ENCODE data around the gene CABP7. TPM values are rescaled to one million over a fixed set of nuclear protein-coding genes. Genes with fewer than 3 reads are reported as not detected.

The CABP7 gene
- total RNA-seq, 1 donor from 2014 or later: not detected

- no peaks in the 10 kb centered on the region for H3K9me3 ChIP-seq
- no peak for TF ChIP-seq CTCF (IDR thresholded peaks at IDR 0.05)
- no peaks in the 10 kb centered on the region for H3K36me3 ChIP-seq
- H3K27me3 ChIP-seq: no peaks in the 10 kb centered on the region
- H3K4me3 ChIP-seq: no peak overlapping the region
- H3K4me1 ChIP-seq: peaks cover 0 to 7% of the 10 kb centered on the region in 2 donors
- no peak for DNase-seq (ENCODE audit: low spot score in 2 of 2)
- no peak overlapping the region for H3K27ac ChIP-seq
- intact Hi-C loops (cut with DNase I): no loop called here
These were observed 12.8 kb upstream of the CABP7 start for GRCh38 chr22:29707010-29707409.

- no peak overlapping the region for H3K4me3 ChIP-seq
- no peaks in the 10 kb centered on the region for H3K27me3 ChIP-seq
- H3K27ac ChIP-seq: no peak overlapping the region
- intact Hi-C loops (cut with DNase I): no loop called here
- H3K4me1 ChIP-seq: peaks cover 0 to 7% of the 10 kb centered on the region in 2 donors
- TF ChIP-seq CTCF (IDR thresholded peaks at IDR 0.05): no peak
- H3K9me3 ChIP-seq: no peaks in the 10 kb centered on the region
- no peak for DNase-seq (ENCODE audit: low spot score in 2 of 2)
- no peaks in the 10 kb centered on the region for H3K36me3 ChIP-seq
These were observed 12.3 kb upstream of the CABP7 start for GRCh38 chr22:29707471-29707870.

- Histone ChIP-seq H3K27ac (no peak overlapping the region), H3K36me3 (no peaks in the 10 kb centered on the region), H3K4me1 (no peaks in the 10 kb centered on the region), H3K4me3 (no peak overlapping the region), H3K9me3 (no peaks in the 10 kb centered on the region), H3K27me3 (peaks cover 4% of the 10 kb centered on the region)
- DNase-seq (ENCODE audit: low spot score in 2 of 2): no peak
- TF ChIP-seq CTCF (IDR thresholded peaks at IDR 0.05): no peak
- intact Hi-C loops (cut with DNase I): no loop called here
These were observed 9.6 kb upstream of the CABP7 start for GRCh38 chr22:29710193-29710592.

GRCh38 chr22:29710922-29711593 lies 8.7 kb upstream of the CABP7 start:
- Histone ChIP-seq H3K36me3 (no peaks in the 10 kb centered on the region), H3K4me3 (no peak overlapping the region), H3K4me1 (no peaks in the 10 kb centered on the region), H3K27ac (no peak overlapping the region), H3K27me3 (peaks cover 4% of the 10 kb centered on the region), H3K9me3 (no peaks in the 10 kb centered on the region)
- DNase-seq (ENCODE audit: low spot score in 2 of 2): no peak
- no peak for TF ChIP-seq CTCF (IDR thresholded peaks at IDR 0.05)
- intact Hi-C loops (cut with DNase I): no loop called here

DNA sequence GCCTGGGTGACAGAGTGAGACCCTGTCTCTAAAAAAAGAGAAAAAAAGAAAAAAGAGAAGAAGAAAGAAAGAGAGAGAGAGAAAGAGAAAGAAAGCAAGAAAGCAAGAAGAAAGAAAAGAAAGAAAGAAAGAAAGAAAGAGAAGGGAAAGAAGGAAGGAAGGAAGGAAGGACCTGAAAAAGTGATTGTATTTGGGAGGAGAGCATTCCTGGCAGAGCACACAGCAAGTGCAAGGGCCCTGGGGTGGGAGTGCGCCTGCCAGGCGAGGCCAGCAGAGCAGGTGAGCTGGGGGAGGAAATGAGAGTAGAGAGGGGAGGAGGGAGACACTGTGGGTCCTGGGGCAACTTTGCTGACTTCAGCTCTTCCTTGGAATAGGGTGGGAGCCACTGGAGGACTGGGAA lies 7.7 kb upstream of the CABP7 start:
- DNase-seq (ENCODE audit: low spot score in 2 of 2): no peak
- Histone ChIP-seq H3K4me3 (no peak overlapping the region), H3K36me3 (no peaks in the 10 kb centered on the region), H3K4me1 (no peaks in the 10 kb centered on the region), H3K9me3 (no peaks in the 10 kb centered on the region), H3K27ac (no peak overlapping the region), H3K27me3 (peaks cover 4% of the 10 kb centered on the region)
- TF ChIP-seq CTCF (IDR thresholded peaks at IDR 0.05): no peak
- intact Hi-C loops (cut with DNase I): no loop called here
